HUES48 (cell line): ENCODE measurements around the gene TOPORS.
"Not testable (repeated sequence)": the region's sequence is repeated elsewhere in the genome, so short reads cannot be mapped to it uniquely, and the experiment has no call there.

Experiments used
- H3K27ac ChIP-seq: one replicate; pipeline ENCODE4 v1.7.0; 2013; ENCODE audit warnings: low read depth, low read length, inconsistent platforms
- H3K27me3 ChIP-seq: 2 replicates; pipeline ENCODE4 v1.6.1; 2013; ENCODE audit warnings: mild to moderate bottlenecking, low read length; ENCODE audit not compliant: control insufficient read depth, insufficient read depth
- H3K36me3 ChIP-seq: 2 replicates; pipeline ENCODE4 v1.6.1; 2013; ENCODE audit warnings: low read length; ENCODE audit not compliant: control insufficient read depth, insufficient read depth
- H3K4me1 ChIP-seq: 2 replicates; pipeline ENCODE4 v1.6.1; 2013; ENCODE audit warnings: mild to moderate bottlenecking, low read length; ENCODE audit not compliant: control insufficient read depth, insufficient read depth
- H3K4me3 ChIP-seq: 2 replicates; pipeline ENCODE4 v1.5.1; 2013; ENCODE audit warnings: mild to moderate bottlenecking, low read depth, low read length
- H3K9ac ChIP-seq: 2 replicates; pipeline ENCODE4 v1.6.1; 2013; ENCODE audit warnings: mild to moderate bottlenecking, low read depth, low read length, moderate library complexity
- H3K9me3 ChIP-seq: 2 replicates; pipeline ENCODE4 v1.6.1; 2013; ENCODE audit warnings: low read length; ENCODE audit not compliant: control insufficient read depth, insufficient read depth

TOPORS gene

GRCh38 chr9:32565967-32566366 is 13.6 kb upstream of the TOPORS start:
- Histone ChIP-seq H3K4me1 (no peaks in the 10 kb centered on the region), H3K27ac (no peak overlapping the region), H3K4me3 (no peak overlapping the region), H3K9me3 (no peaks in the 10 kb centered on the region), H3K27me3 (no peaks in the 10 kb centered on the region), H3K36me3 (peaks cover 25% of the 10 kb centered on the region), H3K9ac (no peak overlapping the region)

DNA sequence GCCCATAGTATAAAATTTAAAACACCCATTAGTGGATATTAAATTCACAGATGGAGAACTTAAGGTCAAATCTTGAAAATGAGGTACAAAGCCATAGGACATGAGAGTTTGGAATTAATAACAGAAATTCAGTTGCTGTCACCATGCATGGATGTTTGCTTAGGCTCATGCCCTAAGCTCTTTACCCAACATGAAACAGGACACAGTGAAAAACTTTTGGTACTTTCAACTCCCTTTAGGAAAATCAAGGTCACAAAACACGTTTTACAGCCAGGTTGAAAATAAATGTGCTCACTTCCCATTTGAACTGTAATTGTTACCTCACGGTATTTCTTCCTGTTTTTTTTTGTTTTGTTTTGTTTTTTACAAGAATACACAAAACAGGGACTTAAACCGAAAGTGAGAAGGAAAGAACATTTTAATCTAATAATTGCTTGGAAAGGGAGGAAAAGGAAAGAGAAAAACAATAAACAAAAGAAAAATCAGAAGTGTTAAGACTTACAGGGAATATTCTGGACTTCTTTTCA is 6.1 kb upstream of the TOPORS start:
- Histone ChIP-seq H3K4me1 (no peaks in the 10 kb centered on the region), H3K4me3 (no peak overlapping the region), H3K27ac (no peak overlapping the region), H3K36me3 (peaks cover 8% of the 10 kb centered on the region; the same call in 1 of the 2 replicates), H3K9ac (no peak overlapping the region), H3K9me3 (no peaks in the 10 kb centered on the region), H3K27me3 (no peaks in the 10 kb centered on the region)

DNA sequence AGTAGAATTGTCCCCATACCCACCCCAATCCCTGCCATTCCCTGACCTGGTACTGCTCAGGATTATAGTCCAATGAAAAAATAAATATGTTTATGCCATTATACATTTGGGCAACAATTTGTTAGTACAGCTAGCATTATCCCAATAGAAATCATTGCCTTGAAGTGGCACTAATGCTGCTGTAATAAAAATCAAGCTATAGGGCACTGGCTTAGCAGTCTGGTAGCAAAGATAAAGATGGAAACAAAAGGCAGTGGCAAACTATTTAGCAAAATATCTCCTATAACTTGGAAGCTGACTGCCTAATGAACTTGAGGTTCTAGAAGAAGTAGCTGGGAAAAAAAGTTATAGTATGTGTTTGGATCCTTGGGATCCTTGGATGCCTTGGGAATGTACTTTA is 2.2 kb upstream of the TOPORS start:
- Histone ChIP-seq H3K4me1 (peaks cover 3% of the 10 kb centered on the region; the same call in 1 of the 2 replicates), H3K27ac (no peak overlapping the region), H3K9ac (no peak overlapping the region), H3K4me3 (no peak overlapping the region), H3K27me3 (no peaks in the 10 kb centered on the region), H3K9me3 (no peaks in the 10 kb centered on the region), H3K36me3 (peaks cover 8% of the 10 kb centered on the region; the same call in 1 of the 2 replicates)

GRCh38 chr9:32554107-32554506 is 1.7 kb upstream of the TOPORS start:
- H3K4me3 ChIP-seq = no peak overlapping the region
- no peaks in the 10 kb centered on the region for H3K27me3 ChIP-seq
- H3K9ac ChIP-seq = no peak overlapping the region
- no peak overlapping the region for H3K27ac ChIP-seq
- peaks cover 11% of the 10 kb centered on the region; the same call in 1 of the 2 replicates for H3K36me3 ChIP-seq
- H3K9me3 ChIP-seq = no peaks in the 10 kb centered on the region
- peaks cover 5% of the 10 kb centered on the region; the same call in 1 of the 2 replicates for H3K4me1 ChIP-seq

GRCh38 chr9:32551276-32552051 is 922 bp downstream of the TOPORS start:
- peak overlapping the region; percentile 100 for H3K27ac ChIP-seq
- no peaks in the 10 kb centered on the region for H3K27me3 ChIP-seq
- peaks cover 5% of the 10 kb centered on the region; the same call in 1 of the 2 replicates for H3K4me1 ChIP-seq
- peaks cover 21% of the 10 kb centered on the region for H3K36me3 ChIP-seq
- no peaks in the 10 kb centered on the region for H3K9me3 ChIP-seq
- peak overlapping the region; percentile 98 for H3K9ac ChIP-seq
- H3K4me3 ChIP-seq = peak overlapping the region; percentile 98

DNA sequence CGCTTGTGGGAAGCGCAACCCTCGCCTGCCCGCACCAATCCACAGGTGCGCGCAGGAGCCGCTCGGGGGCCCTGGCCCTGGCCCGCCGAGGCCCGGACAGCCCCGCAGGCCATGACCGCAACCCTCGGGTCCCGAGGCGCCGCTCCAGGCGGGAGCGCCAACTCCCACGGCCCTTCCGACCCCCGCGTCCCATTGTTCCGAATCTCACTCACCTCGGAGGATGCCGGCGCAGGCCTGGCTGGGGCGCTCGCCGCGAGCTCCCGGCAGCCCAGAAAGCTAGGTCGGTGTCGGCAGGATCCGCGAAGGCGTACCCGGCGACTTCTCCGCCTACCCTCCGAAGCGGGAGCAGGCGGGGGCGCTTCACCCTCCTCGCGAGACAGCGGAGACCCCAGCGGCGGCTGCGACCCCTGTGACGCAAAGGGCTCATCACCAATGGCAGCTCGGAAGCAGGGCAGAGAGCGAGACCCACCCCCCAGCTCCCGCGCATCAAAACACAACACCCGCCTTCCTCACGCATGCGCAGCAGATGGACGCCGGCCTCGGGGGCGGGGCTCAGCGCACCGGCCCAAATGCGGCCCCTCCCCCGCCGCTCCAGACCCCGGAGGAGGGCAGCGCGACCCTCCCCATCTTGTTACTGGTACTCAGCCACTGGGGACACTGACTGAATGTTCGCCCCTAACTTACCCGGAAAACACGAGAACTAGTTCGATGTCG is 1.7 kb downstream of the TOPORS start:
- Histone ChIP-seq H3K27ac (peak overlapping the region; percentile 100), H3K9ac (peak overlapping the region; percentile 98), H3K4me1 (peaks cover 5% of the 10 kb centered on the region; the same call in 1 of the 2 replicates), H3K27me3 (no peaks in the 10 kb centered on the region), H3K36me3 (peaks cover 21% of the 10 kb centered on the region), H3K4me3 (peak overlapping the region; percentile 98), H3K9me3 (no peaks in the 10 kb centered on the region)

GRCh38 chr9:32550150-32550561 is 2.2 kb downstream of the TOPORS start:
- Histone ChIP-seq H3K4me1 (peaks cover 5% of the 10 kb centered on the region; the same call in 1 of the 2 replicates), H3K4me3 (peak overlapping the region; percentile 98), H3K36me3 (peaks cover 22% of the 10 kb centered on the region), H3K27me3 (no peaks in the 10 kb centered on the region), H3K9ac (peak overlapping the region; percentile 83), H3K9me3 (no peaks in the 10 kb centered on the region), H3K27ac (peak overlapping the region; percentile 93)

DNA sequence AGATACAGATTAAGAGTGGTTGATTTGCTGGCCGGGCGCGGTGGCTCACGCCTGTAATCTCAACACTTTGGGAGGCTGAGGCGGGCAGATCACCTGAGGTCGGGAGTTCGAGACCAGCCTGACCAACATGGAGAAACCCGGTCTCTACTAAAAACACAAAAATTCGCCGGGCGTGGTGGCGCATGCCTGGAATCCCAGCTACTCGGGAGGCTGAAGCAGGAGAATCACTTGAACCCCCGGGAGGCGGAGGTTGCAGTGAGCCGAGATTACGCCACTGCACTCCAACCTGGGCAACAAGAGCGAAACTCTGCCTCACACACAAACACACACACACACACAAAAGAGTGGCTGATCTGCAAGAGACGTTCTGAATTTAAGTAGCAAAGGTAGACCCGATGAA is 4.2 kb downstream of the TOPORS start:
- not testable (repeated sequence) for H3K4me1 ChIP-seq, H3K27ac ChIP-seq, H3K27me3 ChIP-seq, H3K4me3 ChIP-seq, H3K9me3 ChIP-seq, H3K9ac ChIP-seq
- peaks cover 29% of the 10 kb centered on the region for H3K36me3 ChIP-seq

DNA sequence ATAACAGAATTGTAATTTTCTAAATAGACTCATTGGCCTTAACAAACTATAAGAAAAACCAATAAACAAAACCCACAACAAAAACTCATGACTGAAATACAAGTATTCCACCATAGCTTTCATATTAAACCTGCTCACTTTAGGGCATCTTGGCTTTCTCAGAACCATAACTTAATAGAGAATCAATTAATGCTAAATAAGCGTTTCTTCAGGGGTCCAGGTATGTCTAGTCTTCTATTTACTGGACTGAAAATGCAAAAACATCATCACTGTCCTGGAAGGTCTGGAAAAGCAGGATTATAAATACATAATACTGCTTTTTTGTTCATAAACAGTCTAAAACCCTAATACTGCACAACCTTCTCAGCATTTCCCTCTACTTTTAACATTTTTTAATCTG is 6.5 kb downstream of the TOPORS start:
- Histone ChIP-seq H3K4me1 (peaks cover 5% of the 10 kb centered on the region; the same call in 1 of the 2 replicates), H3K27me3 (no peaks in the 10 kb centered on the region), H3K9ac (no peak overlapping the region), H3K36me3 (peaks cover 52% of the 10 kb centered on the region), H3K9me3 (no peaks in the 10 kb centered on the region), H3K4me3 (no peak overlapping the region), H3K27ac (no peak overlapping the region)

DNA sequence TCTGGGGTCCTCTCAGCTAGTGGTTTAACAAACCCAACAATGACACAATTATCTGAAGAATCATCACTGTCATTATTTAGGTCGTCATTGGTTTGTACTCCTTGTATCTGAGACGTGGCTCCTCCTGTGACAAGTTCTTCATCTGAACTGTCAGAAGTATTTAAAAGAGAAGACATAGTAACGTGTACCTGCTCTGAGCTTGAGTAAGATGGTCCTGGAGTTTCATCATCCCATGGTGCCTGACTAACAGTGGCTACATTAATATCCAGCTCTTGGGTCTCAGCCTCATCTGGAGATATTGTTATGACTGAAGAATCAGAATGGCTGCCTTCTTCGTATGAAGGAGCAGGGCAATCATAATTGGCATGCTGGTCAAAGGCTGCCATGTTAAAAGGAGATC is 9.3 kb downstream of the TOPORS start:
- Histone ChIP-seq H3K27ac (no peak overlapping the region), H3K9me3 (no peaks in the 10 kb centered on the region), H3K4me3 (no peak overlapping the region), H3K36me3 (peaks cover 54% of the 10 kb centered on the region), H3K27me3 (no peaks in the 10 kb centered on the region), H3K4me1 (no peaks in the 10 kb centered on the region), H3K9ac (no peak overlapping the region)

GRCh38 chr9:32533816-32534215 is 18.6 kb downstream of the TOPORS start:
- H3K27ac ChIP-seq = no peak overlapping the region

More at GRCh38 chr9:32533816-32534215, 18.6 kb downstream of the TOPORS start:
- H3K36me3 ChIP-seq = no peaks in the 10 kb centered on the region
- H3K4me1 ChIP-seq = no peaks in the 10 kb centered on the region
- H3K27me3 ChIP-seq = no peaks in the 10 kb centered on the region
- H3K4me3 ChIP-seq = no peak overlapping the region
- H3K9me3 ChIP-seq = no peaks in the 10 kb centered on the region
- H3K9ac ChIP-seq = no peak overlapping the region
